Right lung (tissue), 5 donors: ENCODE measurements around the gene PTCRA. TPM values are rescaled to one million over a fixed set of nuclear protein-coding genes. Genes with fewer than 3 reads are reported as not detected.
"Not testable (repeated sequence)": the region's sequence is repeated elsewhere in the genome, so short reads cannot be mapped to it uniquely, and the experiment has no call there.

Source experiments
- DNase-seq, 2 donors: peaks; one replicate each; pipeline ENCODE4 v3.0.0-alpha.2; 2013
- polyA plus RNA-seq, 5 donors: library from polyadenylated mRNA; unstranded; fragments of 120-200 nt; gene quantifications; one replicate each; pipeline versions ENCODE4 v1.2.1 to v1.2.3, GENCODE V29; 2013; ENCODE audit warnings: inconsistent platforms in 1 of 5, low replicate concordance in 1 of 5; ENCODE audit not compliant: insufficient read length in 5 of 5, insufficient read depth in 1 of 5

Gene PTCRA
- polyA plus RNA-seq, 5 donors = 0.28 to 1.1 (median 0.55) TPM

DNA sequence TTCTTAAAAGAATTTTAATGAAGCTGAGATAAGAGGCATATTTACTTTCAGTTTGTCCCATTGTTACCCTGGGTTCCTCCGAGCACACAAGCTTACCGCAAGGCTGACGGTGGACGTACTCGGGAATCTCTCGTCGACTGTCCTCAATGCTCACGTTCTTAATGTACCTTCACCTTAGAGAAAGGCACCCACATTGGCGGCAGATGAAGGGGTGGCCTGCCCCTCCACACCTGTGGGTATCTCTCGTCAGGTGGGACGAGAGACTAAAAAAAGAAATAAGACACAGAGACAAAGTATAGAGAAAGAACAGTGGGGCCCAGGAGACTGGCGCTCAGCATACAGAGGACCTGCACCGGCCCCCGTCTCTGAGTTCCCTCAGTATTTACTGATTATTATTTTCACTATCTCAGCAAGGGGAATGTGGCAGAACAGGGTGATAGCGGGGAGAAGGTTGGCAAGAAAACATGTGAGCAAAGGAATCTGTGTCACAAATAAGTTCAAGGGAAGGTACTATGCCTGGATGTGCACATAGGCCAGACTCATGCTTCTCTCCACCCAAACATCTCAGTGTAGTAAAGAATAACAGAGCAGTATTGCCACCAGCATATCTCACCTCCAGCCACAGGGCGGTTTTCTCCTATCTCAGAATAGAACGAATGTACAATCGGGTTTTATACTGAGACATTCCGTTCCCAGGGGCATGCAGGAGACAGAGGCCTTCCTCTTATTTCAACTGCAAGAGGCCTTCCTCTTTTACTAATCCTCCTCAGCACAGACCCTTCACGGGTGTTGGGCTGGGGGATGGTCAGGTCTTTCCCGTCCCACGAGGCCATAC lies 13.2 kb upstream of the PTCRA start:
- DNase-seq = not testable (repeated sequence)

DNA sequence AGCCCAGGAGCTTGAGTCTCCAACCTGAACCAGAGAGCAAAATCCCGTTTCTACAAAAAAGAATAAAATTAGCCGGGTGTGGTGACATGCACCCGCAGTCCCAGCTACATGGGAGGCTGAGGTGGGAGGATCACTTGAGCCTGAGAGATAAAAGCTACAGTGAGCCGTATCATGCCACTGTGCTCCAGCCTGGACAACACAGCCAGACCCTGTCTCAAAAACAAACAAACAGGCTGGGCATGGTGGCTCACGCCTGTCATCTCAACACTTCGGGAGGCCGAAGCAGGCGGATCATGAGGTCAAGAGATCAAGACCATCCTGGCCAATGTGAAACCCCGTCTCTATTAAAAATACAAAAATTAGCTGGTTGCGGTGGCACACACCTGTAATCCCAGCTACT lies 11.4 kb upstream of the PTCRA start:
- no peak for DNase-seq

DNA sequence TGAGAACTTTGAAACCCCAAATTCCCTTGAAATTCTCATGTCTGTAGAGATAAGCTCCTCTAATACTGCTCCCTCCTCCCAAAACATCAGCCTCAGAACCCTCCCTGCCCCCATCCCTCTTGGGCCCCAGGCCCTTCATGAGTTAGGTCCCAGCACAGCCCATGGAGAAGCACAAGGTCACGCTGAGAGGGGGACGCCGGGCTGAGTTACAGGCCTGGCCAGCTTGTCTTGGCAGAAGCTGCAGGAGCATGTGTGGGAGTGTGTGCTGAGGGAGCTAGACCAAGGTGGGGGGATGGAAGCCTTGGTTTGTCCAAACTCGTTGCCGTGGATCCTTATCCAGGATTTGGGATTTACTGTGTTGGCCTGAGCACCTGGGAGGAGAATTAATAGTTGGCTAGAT lies 8.5 kb upstream of the PTCRA start:
- DNase-seq = no peak

DNA sequence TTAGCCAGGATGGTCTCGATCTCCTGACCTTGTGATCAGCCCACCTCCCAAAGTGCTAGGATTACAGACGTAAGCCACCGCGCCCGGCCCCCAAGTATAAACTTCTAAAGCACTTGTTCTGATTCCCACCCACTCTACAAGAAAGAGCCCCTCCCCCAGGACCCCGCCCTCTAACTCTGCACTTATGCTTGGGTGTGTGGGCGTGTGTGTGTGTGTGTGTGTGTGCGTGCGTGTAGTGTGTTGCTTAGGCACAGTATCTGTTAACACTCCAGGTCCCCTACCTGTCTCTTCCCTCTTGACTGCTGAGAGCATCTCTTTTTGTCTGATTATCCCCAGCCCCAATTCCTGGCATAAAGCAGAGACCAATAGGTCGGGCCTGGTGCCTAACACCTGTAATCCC lies 6.0 kb upstream of the PTCRA start:
- DNase-seq = no peak

DNA sequence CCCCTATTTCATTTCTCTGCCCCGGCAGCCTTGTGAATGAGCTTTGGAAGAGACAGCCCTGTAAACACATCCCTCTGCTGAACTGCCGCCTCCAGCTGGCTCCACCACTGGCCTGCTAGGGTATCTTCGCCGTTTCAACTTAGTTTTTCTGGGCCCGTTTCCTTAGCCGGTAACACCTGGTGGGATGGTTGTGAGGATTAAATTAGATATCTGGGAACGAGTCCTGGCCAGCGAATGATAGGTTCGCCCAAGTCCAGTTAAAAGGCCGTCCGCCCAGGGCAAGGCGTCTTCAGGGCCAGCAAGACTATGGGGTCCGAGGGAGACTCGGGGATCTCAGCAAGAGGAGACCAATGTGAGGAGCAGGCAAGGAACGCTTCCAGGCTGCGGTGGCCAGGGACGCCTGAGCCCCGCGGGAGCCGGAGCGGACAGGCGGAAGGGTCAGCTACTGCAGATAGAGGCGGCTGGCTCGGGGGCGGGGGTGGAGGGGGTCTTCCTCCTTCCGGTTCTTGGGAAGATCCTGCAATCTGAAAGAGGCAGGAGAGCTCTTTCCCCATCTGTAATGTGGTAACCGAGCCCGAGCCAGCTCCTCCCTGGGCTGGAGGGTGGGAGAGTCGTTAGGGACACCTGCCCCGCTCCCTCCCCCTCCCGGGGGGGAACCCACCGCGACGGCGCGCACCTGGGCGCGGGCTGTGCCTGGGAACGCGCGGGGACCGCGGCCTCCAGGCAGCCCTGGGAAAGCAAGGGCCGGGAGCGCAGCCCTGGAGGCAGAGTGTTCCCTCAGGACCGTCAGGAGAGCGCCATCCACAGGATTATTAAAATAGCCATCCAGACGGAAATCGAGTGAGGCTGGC lies 4.5 kb upstream of the PTCRA start:
- no peak for DNase-seq

DNA sequence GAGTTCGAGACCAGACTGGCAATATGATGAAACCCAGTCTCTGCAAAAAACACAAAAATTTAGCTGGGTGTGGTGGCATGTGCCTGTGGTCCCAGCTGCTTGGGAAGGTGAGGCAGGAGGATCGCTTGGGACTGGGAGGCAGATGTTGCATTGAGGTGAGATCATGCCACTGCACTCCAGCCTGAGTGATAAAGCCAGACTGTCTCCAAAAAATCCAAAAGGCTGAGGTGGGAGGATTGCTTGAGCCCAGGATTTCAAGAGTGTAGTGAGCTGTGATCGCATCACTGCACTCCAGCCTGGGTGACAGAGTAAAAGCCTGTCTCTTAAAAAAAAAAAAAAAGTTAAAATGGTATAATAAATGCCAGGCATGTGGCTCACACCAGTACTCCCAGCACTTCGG lies 1.3 kb upstream of the PTCRA start:
- no peak for DNase-seq

DNA sequence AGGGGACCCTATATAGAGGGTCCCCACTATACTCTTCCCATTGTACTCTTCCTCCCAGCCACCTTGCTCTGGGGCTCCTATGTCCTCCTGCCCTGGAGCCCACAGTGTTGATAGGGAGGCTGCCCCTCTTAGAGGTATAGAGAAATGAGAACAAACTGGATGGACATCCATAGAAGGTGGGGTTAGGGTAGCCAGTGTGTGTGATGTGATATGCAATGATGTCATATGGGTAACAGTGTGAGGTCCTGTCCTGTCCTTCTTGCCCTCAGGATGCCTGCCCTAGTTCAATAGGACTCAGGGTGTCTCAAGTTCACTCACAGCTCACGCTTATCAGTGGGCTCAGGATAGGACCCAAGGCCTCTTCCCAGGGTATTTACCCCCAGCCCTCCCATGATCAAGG lies 435 bp downstream of the PTCRA start:
- no peak for DNase-seq

DNA sequence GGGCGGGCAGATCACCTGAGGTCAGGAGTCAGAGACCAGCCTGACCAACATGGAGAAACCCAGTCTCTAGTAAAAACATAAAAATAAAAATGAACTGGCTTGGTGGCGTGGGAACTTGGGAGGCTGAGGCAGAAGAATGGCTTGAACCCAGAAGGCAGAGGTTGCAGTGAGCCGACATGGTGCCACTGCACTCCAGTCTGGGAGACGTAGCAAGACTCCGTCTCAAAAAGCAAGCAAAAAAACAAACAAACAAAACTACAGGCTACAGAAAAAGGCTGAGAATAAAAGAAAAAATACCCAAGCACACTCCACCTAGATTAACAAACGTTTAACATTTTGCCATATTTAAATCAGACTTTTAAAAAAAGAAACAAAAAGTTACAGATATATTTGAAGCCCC lies 5.9 kb downstream of the PTCRA start:
- no peak for DNase-seq

DNA sequence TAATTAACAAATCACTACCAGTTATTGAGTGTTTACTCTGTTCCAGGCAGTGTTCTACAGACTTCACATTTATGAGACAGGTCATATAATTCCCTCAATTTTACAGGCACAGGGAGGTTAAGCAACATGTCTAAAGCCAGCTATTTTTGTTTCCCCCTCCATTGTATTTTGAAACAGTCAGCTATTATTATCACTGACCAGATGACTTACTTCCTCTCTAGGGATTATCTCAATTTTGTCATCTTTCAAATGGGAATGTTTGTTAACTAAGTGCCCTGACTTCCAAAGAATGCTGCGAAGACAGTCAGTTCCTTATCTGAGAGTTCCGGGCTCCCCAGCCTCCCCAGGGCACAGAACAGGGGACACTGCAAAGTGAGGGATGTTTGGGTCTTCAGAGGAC lies 7.8 kb downstream of the PTCRA start:
- no peak for DNase-seq

DNA sequence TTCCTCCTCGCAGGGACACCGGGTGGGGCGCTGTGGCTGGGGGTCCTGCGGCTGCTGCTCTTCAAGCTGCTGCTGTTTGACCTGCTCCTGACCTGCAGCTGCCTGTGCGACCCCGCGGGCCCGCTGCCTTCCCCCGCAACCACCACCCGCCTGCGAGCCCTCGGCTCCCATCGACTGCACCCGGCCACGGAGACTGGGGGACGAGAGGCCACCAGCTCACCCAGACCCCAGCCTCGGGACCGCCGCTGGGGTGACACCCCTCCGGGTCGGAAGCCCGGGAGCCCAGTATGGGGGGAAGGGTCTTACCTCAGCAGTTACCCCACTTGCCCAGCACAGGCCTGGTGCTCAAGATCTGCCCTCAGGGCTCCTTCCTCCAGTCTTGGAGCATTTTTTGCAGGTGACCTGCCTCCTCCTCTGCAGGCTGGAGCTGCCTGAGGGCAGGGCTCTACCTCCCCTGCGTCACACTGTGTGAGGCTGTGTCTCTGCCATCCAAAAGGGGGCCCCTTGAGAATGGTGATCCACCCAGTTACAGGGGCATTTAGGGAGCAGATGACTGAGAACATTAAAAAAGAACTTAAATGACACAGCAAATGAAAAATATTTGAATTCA lies 9.5 kb downstream of the PTCRA start:
- no peak for DNase-seq

DNA sequence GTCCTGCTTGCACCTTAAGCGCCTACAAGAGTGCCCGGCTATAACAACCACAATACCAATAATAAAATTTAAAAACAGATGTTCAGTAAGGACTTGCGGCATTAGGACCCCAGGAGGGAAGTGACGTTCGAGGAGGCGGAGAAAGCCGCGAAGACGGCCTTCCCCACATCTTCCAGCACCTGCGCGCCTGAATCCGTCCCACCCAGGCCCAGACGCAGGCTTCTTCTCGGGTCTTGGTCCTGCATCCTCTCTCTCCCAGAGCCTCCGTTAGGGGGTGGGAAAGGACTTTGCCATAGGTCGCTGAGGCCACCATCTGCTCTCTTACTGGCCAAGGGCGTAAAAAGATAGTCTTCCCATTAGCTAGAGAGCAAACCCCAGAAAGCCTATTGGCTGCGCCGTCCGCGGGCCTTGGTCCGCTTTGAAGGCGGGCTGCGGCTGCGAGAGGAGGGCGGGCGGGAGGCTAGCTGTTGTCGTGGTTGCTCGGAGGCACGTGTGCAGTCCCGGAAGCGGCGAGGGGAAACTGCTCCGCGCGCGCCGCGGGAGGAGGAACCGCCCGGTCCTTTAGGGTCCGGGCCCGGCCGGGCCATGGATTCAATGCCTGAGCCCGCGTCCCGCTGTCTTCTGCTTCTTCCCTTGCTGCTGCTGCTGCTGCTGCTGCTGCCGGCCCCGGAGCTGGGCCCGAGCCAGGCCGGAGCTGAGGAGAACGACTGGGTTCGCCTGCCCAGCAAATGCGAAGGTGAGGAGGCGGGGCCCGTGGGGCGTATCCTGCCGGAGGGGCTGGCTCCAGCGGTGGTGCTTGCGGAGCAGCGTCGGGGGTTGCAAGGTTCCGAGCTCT lies 13.3 kb downstream of the PTCRA start, which contains the start of gene CNPY3:
Gene CNPY3 (plus strand): TSS at position 495 of the 835 bp plus-strand sequence. CDS start 91 bp downstream, at position 586.
- peak; percentile 90 to 94 for DNase-seq

DNA sequence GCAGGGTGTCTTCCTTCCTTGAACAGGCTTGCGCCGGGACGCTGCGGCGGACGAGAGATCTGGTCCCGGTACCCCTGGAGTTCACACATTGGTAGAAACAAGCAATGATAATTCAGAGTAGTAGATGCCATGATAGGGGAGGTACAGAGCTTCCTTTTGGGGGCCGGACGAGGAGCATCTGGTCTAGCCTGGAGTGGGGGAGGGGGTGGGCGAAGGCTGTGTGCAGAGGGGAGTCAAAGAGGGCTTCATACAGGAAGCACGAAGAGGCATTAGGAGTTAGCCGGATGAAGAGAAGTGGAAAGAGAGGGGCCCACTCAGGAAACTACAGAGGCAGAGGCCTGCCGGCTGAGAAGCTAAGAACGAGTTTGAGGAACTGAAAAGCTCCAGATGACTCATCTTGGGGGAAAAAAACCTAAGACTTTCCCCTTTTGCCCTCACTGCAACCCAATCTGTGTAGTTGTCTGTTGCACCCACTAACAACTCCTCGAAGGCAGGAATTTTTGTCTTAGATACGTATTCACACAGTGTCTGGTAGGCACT lies 14.0 kb downstream of the PTCRA start:
- DNase-seq = peak; percentile 60 to 74

DNA sequence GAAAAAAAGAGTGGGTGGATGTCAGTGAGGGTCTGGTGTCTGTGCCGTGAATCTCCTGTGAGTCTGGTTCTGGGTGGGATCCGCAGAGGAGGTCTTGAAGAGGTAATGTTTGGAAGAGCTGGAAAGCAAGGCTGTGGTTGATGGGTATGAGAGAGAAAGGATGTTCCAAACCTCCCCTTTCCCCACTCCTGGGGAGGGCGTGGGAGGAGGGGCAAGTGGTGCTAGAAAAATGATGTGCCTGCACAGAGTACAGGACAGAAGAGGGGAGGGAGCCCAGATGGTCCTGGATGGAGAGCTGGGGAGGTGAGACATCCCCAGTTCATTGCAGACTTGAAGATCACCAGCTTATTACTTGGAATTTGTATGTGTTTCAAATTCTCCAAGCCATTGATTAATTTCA lies 16.6 kb downstream of the PTCRA start:
- DNase-seq = no peak

DNA sequence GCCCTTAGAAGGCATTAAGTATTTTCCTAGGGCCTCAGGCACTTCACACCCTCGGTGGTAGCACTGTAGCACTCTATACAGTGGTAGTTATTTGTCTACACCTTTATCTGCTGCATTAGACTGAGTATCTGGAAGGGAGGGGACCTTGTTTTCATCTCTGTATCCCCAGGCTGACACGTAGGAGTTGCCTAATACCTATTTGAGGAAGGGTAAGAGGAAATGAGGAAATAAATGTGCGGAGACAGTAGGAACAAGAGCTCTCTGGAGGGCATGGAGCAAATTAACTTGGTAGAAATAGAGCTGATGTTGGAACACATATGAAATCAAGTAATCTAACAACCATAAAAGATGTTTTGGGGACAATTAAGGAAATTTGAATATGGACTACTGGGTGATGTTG lies 17.4 kb downstream of the PTCRA start:
- no peak for DNase-seq

DNA sequence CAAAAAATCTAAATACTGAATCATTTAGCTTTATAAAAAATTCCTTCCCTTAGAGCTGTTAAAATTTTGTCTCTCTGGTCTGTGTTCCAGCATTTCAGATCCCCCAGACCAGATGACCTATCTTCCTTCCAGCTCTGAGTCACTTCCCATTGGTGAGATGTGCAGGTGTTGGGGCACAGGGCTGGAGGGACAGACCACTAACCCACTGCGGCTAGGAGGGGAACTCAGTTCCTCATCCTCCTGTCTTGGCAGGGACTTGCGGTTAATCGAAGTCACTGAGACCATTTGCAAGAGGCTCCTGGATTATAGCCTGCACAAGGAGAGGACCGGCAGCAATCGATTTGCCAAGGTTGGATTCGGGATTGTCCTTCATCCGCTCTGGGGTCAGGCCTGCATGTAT lies 19.5 kb downstream of the PTCRA start:
- DNase-seq = no peak

DNA sequence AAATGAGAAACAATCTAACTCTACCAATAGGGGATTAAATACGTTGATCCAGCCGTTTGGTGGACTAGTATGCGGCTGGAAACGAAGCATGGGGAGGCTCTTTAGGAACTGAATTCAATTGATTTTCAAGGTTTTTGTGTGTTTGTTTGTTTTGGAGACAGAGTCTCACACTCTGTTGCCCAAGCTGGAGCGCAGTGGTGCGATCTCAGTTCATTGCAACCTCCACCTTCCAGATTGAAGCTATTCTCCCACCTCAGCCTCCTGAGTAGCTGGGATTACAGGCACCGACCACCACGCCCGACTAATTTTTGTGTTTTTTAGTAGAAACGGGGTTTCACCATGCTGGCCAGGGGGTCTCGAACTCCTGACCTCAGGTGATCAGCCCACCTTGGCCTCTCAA lies 20.5 kb downstream of the PTCRA start:
- DNase-seq = no peak

DNA sequence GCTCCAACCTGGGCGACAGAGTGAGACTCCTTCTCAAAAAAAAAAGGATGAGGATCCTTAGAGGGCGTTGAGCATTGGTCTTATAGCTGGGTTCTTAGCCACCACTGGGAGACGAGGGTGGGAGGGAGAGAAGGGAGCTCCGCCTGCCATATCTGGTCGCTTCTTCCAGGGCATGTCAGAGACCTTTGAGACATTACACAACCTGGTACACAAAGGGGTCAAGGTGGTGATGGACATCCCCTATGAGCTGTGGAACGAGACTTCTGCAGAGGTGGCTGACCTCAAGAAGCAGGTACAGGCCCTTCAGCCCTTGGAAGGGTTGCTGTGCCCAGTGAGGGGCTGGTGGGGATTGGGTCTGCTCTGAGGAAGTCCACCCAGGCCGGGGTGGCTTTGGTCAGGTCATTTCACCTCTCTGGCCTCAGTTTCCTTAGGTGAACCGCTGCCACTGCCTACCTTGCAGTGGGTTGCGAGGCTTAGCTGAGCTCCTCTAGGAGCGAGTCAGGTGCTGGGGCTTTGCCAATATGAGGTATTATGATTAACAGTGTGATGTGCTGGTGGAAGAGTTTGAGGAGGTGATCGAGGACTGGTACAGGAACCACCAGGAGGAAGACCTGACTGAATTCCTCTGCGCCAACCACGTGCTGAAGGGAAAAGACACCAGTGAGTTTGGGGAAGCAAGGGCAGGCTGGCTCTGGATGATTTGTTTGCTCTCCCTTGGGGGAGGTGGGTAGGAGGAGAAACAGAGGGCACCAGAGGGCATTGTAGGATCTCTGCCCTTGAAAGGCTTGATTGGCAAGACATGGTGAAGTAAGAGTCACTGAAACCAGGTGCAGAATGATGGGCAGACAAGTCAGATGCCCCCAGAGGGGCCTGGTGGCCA lies 21.9 kb downstream of the PTCRA start:
- no peak for DNase-seq

DNA sequence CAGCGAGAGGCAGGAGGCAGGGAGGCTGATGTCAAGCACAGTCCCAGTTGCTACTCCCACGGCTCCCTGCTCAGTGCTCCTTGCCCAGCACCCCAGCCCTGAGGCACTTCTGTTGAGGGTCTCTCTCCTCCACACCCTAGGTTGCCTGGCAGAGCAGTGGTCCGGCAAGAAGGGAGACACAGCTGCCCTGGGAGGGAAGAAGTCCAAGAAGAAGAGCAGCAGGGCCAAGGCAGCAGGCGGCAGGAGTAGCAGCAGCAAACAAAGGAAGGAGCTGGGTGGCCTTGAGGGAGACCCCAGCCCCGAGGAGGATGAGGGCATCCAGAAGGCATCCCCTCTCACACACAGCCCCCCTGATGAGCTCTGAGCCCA lies 22.6 kb downstream of the PTCRA start:
- DNase-seq = no peak

DNA sequence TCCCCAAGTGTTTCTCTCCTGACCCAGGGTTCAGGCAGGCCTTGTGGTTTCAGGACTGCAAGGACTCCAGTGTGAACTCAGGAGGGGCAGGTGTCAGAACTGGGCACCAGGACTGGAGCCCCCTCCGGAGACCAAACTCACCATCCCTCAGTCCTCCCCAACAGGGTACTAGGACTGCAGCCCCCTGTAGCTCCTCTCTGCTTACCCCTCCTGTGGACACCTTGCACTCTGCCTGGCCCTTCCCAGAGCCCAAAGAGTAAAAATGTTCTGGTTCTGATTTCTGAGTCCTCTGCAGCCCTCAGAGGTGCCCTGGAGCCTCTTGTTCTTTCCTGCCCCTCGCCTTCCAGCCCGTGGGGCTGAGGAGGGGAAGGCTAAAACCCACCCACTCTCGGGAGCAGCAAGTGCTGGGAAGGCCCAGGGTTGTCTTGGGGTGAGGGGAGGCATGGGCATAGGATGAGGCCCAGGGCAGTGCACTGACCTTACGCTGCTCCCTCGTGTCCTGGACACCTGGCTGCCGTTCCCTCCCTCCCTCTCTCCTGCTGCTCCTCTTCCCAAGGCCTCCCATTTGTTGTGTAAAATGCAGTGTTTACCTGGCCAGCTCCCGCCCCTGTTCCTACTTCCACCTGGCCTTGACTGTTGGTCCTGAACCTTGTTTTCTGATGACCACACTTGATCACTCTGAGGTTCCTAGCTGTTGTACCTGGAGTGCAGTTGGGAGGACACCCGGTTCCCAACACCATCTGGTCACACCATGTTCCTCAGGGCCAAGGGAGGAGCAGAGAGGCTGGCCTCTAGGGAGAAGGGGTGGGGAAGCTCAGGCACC lies 23.3 kb downstream of the PTCRA start:
- DNase-seq = no peak

DNA sequence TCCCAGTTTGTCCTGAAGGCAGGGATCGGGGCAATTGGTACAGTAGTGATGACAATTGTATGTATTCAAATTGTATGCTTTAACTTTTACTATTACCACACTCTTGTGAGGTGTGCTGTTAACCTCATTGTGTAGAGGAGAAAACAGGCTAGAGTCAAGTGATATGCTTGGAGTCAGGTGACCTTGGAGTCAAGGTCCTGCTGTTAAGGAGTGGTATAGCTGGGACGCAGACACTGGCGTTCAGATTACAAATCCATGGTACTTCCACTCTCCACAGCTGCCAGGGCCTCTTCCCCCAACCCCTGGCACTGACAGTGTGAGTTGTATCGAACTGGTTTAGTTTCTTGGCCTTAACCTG lies 23.9 kb downstream of the PTCRA start:
- DNase-seq = no peak
